BLaER1 (cell line): ENCODE data around the gene NPR2.
A peak's percentile ranks its signal among the peaks of the same experiment; 100 is the strongest.

Experiments
- H3K27ac ChIP-seq: shearing (Covaris generic); formaldehyde crosslinking; 2 replicates; pipeline ENCODE4 v1.8.1; 2022
- H3K27me3 ChIP-seq: shearing (Covaris generic); formaldehyde crosslinking; 2 replicates; pipeline ENCODE4 v1.8.1; 2022
- H3K36me3 ChIP-seq: shearing (Covaris generic); formaldehyde crosslinking; 2 replicates; pipeline ENCODE4 v1.8.1; 2022
- H3K4me1 ChIP-seq: shearing (Covaris generic); formaldehyde crosslinking; 2 replicates; pipeline ENCODE4 v1.8.1; 2022
- H3K4me2 ChIP-seq: shearing (Covaris generic); formaldehyde crosslinking; 2 replicates; pipeline ENCODE4 v1.8.1; 2022
- H3K4me3 ChIP-seq: shearing (Covaris generic); formaldehyde crosslinking; 2 replicates; pipeline ENCODE4 v1.8.1; 2022
- H3K9ac ChIP-seq: shearing (Covaris generic); formaldehyde crosslinking; 2 replicates; pipeline ENCODE4 v1.8.1; 2022
- H3K9me3 ChIP-seq: shearing (Covaris generic); formaldehyde crosslinking; 2 replicates; pipeline ENCODE4 v1.8.1; 2022
- H4K20me1 ChIP-seq: shearing (Covaris generic); formaldehyde crosslinking; 2 replicates; pipeline ENCODE4 v1.8.1; 2022
- Cebpa-rat ChIP-seq: shearing (Covaris generic); IDR thresholded peaks from 2 replicates; pipeline ENCODE4 v1.8.1; 2022

The NPR2 gene

DNA sequence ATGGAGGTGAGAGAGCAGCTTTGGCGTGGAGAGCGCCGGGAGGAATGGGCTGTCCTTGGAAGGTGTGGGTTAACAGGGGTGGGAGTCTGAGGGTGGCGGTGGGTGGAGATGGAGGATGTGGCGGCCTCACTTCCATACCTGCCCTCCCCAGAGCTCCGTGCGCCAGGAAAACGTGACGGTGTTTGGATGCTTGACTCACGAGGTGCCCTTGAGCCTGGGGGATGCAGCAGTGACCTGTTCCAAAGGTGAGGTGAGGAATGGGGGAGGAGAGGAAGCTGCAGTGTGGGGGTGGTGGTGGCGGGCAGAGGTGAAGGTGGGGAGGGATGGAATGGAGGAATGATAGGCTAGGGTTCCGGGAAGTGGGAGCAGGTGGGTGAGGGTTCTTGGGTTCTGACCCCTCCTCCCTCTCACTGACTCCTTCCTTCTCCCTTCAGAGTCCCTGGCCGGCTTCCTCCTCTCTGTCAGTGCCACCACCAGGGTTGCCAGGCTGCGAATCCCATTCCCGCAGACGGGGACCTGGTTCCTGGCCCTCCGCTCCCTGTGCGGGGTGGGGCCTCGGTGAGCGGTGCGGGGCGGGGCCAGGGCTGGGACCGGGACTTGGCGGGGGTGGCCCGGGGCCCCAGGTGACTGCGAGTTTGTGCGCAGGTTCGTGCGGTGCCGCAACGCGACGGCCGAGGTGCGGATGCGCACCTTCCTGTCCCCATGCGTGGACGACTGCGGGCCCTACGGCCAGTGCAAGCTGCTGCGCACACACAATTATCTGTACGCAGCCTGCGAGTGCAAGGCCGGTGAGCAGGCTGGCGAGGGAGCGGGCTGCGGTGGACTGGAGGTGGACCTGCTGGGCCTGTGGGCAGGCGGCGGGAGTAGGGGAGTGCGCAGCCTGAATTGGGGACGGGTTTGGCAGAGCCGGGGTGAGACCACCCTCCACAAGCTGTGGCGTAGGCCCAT is 54.7 kb downstream of the NPR2 start:
- peaks cover 77% of the 10 kb centered on the region for H3K4me1 ChIP-seq
- H3K27me3 ChIP-seq: no peaks in the 10 kb centered on the region
- peaks cover 13% of the 10 kb centered on the region for H4K20me1 ChIP-seq
- no peak for TF ChIP-seq Cebpa-rat
- H3K9ac ChIP-seq: no peak overlapping the region
- peak overlapping the region; percentile 71 for H3K4me2 ChIP-seq
- 0 out of 2 replicates have a peak overlapping the region, but pooled peaks have one; percentile 8 for H3K27ac ChIP-seq
- no peak overlapping the region for H3K4me3 ChIP-seq
- H3K36me3 ChIP-seq: peaks cover 5% of the 10 kb centered on the region; the same call in 1 of the 2 replicates
- no peaks in the 10 kb centered on the region for H3K9me3 ChIP-seq

DNA sequence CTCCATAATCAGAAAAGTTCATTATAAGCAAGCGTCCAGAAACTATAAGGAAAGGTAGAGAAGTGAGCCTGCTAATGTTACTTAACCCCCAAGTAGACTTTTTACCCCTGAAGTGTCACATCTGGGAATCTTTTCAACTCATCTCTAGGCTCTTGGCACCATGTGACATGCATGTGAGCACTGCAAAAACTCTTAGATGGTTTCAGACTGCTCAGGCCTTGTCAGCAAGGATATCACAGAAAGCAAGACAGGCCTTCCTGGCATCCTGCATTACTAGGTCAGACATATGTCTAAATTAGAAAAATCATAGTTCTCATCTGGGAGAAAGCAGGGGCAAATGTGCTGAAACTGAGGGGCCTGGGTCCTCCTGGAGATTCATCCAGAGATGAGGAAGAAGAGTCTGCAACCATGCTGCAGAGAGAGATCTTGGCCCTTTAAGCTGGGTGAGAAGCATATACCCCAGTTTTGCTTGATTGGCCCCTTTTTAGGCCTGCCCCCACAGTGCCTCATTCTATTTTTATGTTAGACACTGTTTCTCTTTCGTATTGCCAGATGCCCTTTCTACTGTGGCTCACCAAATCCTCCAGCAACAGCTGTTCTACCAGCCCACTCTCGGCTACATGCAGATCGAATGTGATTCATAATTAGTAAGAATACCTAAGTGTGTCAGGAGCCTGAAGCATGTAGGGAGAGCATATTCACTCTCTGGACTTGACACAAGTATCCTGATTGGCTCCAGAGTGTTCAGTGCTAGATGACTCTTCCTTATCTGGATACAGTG is 56.6 kb downstream of the NPR2 start:
- no peak overlapping the region for H3K4me3 ChIP-seq
- H4K20me1 ChIP-seq: peaks cover 13% of the 10 kb centered on the region
- H3K27ac ChIP-seq: peak overlapping the region; percentile 50
- TF ChIP-seq Cebpa-rat: no peak
- no peaks in the 10 kb centered on the region for H3K9me3 ChIP-seq
- H3K4me1 ChIP-seq: peaks cover 66% of the 10 kb centered on the region
- peaks cover 5% of the 10 kb centered on the region; the same call in 1 of the 2 replicates for H3K36me3 ChIP-seq
- H3K9ac ChIP-seq: no peak overlapping the region; the same call in 1 of the 2 replicates
- H3K4me2 ChIP-seq: peak overlapping the region; percentile 71
- no peaks in the 10 kb centered on the region for H3K27me3 ChIP-seq

DNA sequence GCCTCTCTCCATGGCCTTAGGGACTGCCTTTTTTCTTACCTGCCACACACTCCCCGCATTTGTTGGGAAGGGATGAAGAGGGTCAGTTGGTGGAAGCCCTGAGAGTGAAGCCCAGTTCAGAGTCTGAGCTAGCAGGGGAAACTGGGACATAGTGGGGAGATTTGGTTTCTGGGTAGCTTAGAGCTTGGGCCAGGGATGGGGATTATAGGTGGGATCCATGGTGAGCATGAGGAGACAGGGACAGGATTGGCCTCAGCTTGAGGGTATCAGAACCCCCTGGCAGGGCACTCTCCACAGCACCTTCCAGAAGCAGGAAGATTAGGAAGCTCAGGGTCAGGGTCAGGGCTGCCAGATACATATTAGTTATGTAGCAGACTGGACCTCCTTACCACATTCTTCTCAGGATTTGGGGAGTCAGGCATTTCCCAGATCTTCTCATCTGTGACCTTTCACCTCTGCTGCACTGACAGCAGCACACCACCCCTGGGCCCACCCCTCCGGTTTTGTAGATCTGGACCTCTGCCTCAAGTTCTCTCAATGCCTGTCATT is 61.0 kb downstream of the NPR2 start:
- no peak for TF ChIP-seq Cebpa-rat
- Histone ChIP-seq H3K36me3 (peaks cover 2% of the 10 kb centered on the region; the same call in 1 of the 2 replicates), H3K27ac (no peak overlapping the region), H3K9ac (no peak overlapping the region), H3K9me3 (no peaks in the 10 kb centered on the region), H3K4me1 (peaks cover 45% of the 10 kb centered on the region), H3K4me2 (peak overlapping the region; percentile 74), H4K20me1 (no peaks in the 10 kb centered on the region), H3K4me3 (no peak overlapping the region), H3K27me3 (no peaks in the 10 kb centered on the region)

DNA sequence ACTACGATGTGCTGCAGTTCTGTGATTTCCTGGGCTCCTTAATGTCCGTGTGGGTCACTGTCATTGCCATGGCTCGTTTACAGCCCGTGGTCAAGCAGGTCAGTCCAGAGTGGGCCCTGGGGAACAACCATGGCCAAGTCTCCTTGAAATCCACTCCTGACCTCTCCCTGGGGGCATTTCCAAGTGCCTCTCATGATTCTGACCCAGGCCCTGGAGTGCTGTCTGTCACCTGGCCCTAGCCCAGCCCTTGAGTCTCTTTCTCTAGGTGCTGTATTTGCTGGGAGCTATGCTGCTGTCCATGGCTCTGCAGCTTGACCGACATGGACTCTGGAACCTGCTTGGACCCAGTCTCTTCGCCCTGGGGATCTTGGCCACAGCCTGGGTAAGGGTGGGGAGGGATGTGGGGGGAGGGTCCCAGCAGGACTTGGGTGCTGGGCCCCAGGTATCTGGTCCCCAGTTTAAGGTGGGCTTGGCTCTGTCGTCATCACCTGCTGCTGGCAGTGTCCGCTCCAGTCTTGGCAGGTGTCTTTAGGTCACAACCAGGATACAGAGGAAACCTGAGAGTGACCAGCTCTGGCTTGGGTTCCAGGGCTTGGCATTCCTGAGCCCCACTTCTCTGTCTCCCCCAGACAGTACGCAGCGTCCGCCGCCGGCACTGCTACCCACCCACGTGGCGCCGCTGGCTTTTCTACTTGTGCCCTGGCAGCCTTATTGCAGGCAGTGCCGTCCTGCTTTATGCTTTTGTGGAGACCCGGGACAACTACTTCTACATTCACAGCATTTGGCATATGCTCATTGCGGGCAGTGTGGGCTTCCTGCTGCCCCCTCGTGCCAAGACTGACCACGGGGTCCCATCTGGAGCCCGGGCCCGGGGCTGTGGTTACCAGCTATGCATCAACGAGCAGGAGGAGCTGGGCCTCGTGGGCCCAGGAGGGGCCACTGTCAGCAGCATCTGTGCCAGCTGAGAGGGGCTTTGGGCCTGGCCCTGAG is 61.8 kb downstream of the NPR2 start:
- Histone ChIP-seq H3K9me3 (no peaks in the 10 kb centered on the region), H3K27me3 (no peaks in the 10 kb centered on the region), H3K4me1 (peaks cover 36% of the 10 kb centered on the region), H3K36me3 (no peaks in the 10 kb centered on the region), H3K4me3 (no peak overlapping the region), H3K9ac (peak overlapping the region; percentile 32; the same call in 1 of the 2 replicates), H3K4me2 (peak overlapping the region; percentile 74), H3K27ac (peak overlapping the region; percentile 37; the same call in 1 of the 2 replicates), H4K20me1 (no peaks in the 10 kb centered on the region)
- TF ChIP-seq Cebpa-rat: no peak

GRCh38 chr9:35854091-35854762 is 62.8 kb downstream of the NPR2 start:
- Histone ChIP-seq H3K27me3 (no peaks in the 10 kb centered on the region), H3K9ac (peak overlapping the region; percentile 32; the same call in 1 of the 2 replicates), H3K36me3 (no peaks in the 10 kb centered on the region), H3K4me3 (no peak overlapping the region), H3K4me2 (peak overlapping the region; percentile 74), H3K9me3 (no peaks in the 10 kb centered on the region), H3K27ac (peak overlapping the region; percentile 37; the same call in 1 of the 2 replicates), H4K20me1 (no peaks in the 10 kb centered on the region), H3K4me1 (peaks cover 27% of the 10 kb centered on the region)
- TF ChIP-seq Cebpa-rat: no peak

DNA sequence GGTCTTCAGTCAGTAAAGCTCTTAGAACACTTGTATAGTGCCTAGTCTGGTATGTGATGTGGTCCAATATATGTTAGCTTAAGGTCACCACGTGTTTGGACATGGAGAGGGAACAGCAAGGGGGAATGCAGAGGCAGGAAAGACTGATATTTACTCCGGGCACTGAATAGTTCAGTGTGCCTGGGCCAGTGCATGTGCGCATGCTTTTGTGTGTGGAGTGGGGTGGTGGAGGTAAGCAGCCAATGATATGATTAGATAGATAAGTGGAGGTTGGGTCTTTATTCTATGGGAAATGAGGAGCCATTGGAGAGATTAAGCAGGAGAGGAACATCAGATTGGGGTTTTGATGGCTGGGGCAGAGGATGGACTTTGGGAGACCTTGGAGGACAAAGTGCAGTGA is 64.8 kb downstream of the NPR2 start:
- H3K9ac ChIP-seq: no peak overlapping the region
- no peak overlapping the region for H3K4me2 ChIP-seq
- no peaks in the 10 kb centered on the region for H3K36me3 ChIP-seq
- no peak overlapping the region for H3K4me3 ChIP-seq
- no peak overlapping the region for H3K27ac ChIP-seq
- no peaks in the 10 kb centered on the region for H4K20me1 ChIP-seq
- H3K27me3 ChIP-seq: no peaks in the 10 kb centered on the region
- no peaks in the 10 kb centered on the region for H3K9me3 ChIP-seq
- TF ChIP-seq Cebpa-rat: no peak
- H3K4me1 ChIP-seq: peaks cover 27% of the 10 kb centered on the region

- no peak overlapping the region for H3K9ac ChIP-seq
- TF ChIP-seq Cebpa-rat: no peak
- no peaks in the 10 kb centered on the region for H3K27me3 ChIP-seq
- no peak overlapping the region for H3K4me3 ChIP-seq
- H3K27ac ChIP-seq: no peak overlapping the region
- no peaks in the 10 kb centered on the region for H3K9me3 ChIP-seq
- H4K20me1 ChIP-seq: no peaks in the 10 kb centered on the region
- no peak overlapping the region for H3K4me2 ChIP-seq
- H3K4me1 ChIP-seq: peaks cover 27% of the 10 kb centered on the region
- no peaks in the 10 kb centered on the region for H3K36me3 ChIP-seq
These were observed 65.5 kb downstream of the NPR2 start for GRCh38 chr9:35856882-35857281.

DNA sequence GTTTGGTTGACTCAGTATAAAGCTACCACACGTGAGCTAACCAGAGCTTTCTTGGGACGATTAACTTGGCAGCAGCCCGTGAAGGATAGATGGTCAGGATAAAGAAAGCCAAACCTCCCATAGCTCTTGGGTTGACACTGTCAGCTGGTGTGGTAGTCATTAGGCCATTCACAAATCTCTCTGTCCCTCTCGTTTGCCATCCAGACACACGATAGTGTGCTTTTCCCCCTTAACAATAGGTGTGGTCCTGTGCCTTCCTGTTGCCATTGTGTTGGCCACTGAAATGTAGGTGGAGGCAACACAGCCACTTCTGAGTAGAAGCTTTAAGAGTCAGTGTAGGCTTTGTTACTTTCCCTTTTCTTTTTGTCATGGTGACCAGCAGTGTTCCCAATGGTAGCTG is 67.1 kb downstream of the NPR2 start:
- Histone ChIP-seq H3K27me3 (no peaks in the 10 kb centered on the region), H3K27ac (no peak overlapping the region), H4K20me1 (no peaks in the 10 kb centered on the region), H3K4me3 (no peak overlapping the region), H3K9me3 (no peaks in the 10 kb centered on the region), H3K4me1 (peaks cover 15% of the 10 kb centered on the region), H3K36me3 (no peaks in the 10 kb centered on the region), H3K9ac (no peak overlapping the region), H3K4me2 (no peak overlapping the region)
- TF ChIP-seq Cebpa-rat: no peak
